Measurements from ENCODE around the gene ENO2.

GRCh38 chr12:6887460-6887859 lies 26.9 kb upstream of the ENO2 start:
- TF ChIP-seq CTCF (IDR thresholded peaks at IDR 0.05) (no peak), POLR2A (IDR thresholded peaks at IDR 0.05) (no peak)
